Left forelimb (tissue), 1 donor: Measurements from ENCODE around the gene CENPP.
"Not testable (repeated sequence)": the region's sequence is repeated elsewhere in the genome, so short reads cannot be mapped to it uniquely, and the experiment has no call there.

Experiments
- DNase-seq: peaks from one replicate; pipeline ENCODE4 v3.0.0-alpha.2; 2018; ENCODE audit warnings: low spot score

Gene CENPP

DNA sequence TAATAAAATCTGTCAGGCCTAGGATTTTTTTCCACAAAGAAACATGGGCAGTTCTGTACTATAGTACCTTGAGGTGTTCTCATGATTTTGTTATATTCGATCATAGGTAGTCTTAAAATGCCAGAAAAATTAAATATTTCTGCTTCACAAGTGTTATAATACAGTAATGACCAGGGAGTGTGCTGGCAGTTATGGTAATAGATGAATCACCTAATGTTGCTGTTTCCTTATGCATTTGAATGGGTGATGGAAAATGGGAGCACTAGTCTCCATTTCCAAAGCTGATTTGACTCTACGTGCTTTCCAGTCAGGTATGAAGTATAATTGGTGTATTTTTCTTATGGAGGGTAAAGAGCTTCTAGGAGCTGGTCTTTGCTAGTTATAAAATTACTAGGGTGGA, 54.9 kb downstream of the CENPP start:
- no peak for DNase-seq

DNA sequence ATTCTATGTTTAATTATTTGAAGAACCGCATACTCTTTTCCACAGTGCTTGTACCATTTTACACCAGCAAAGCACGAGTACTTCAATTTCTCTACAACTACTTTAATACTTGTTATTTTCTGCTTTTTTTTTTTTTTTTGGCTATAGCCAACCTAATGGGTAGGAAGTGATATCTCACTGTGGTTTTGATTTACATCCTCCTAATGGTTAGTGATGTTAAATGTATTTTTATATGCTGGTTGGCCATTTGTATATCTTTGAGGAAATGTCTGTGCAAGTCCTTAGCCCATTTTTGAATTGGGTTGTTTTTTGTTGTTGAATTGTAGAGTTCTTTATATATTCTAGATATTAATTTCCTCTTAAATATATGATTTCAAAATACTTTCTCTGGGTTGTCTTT, 56.0 kb downstream of the CENPP start:
- DNase-seq, result no peak

DNA sequence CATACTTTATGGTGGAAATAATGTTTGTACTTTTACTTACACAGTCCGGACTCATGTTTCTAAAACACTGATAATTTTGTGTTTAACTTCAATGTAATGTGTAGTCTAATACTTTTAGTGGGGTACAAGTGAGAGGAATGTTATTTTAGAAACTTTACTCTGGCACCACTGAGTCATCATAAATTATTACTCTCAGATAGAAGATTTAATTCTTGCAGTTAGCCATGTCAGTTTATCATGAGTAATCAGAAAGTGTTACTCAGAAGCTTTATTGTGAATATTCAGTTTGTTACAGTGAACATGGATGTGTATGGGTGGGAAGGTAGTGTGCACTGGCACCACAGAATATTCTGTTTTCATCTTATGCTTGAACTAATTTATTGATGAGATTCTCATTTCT, 58.6 kb downstream of the CENPP start:
- DNase-seq, result no peak

DNA sequence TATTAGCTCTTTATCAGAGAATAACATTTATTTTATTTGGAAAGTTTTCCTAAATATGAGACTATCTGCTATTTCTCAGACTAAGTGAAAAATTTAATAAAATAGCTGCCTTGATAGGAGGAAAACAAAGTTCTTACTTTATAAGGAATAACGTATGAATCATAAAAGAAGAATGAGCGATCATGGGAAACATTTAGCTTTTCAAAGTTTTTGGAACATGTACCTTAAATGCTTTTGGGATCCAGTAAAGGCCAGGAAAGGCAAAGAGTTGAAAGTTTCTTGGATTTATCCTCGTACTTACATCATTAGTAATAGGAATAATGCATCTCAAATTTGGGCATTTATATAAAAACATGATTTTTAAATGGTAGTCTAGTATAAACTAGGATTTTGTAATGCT, 59.2 kb downstream of the CENPP start:
- no peak for DNase-seq

DNA sequence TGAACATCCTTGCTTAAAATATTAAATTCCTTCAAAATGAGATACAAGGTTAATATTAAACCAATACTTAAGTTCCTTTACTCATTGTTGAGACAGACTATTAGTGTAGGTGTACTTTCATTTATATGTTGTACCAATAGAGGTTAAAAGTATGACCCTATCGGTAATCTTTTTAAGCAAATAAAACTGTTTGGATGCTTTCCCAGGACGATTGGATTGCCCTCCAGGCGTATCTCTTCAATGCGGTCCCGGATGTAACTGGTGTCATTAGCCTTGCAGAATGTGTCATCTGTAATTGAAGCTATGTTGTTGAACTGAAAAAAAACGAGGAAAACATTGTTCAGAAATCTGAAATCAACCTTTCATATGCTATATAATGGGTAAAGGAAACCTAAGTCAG, 59.7 kb downstream of the CENPP start:
- DNase-seq, result no peak

DNA sequence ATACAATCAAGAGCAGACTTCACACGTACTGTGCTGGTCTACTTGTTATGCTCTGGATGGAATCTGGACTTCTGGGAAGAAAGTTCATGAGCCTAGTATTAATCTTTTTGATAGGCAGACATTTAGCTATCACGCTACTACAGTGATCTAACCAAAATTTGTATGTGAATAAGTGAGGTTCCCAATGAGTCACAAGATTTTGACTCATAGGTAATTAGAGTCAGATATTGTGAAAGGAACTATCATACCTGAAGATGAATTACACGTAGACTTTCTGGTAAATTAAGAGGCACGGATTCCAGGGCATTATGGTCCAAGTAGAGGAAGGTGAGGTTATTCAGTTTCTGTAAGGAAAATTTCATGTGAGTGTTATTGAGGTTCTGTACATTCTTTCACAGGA, 60.2 kb downstream of the CENPP start:
- no peak for DNase-seq

DNA sequence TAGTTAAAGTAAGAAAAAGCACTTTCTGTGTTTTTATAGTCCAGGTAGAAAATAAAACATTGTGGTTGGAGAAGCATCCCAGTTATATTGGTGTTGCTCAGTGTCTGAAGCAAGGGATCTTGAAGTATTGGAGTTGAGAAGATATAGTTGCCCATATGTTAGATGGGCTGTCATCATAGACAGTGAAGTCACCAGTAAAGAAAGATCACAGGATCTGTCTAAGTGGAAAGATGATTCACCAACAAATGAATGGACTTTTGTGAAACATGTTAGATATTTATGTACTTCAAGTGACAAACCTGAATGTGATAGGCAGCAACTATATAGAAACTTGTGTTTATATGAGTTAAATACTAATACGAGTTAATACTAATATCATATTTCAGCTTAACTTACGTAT, 66.9 kb downstream of the CENPP start:
- DNase-seq, result no peak

DNA sequence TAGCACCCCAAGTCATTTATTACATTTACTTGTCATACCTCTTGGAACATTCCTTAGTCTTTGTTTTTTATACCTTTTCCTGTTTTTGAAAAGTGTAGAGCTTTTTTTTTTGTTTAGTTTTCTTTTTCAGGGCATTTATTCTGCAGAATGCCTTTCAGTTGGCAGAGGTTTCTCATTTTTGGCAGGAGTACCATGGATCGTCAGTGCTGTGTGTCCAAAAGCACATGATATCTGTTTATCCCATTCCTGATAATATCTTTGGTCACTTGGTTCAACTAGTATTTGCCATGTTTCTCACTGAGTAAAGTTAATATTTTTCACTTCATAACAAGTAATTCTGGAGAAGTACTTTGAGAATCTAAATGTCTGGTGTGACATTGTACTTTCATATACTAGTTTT, 67.9 kb downstream of the CENPP start:
- no peak for DNase-seq

DNA sequence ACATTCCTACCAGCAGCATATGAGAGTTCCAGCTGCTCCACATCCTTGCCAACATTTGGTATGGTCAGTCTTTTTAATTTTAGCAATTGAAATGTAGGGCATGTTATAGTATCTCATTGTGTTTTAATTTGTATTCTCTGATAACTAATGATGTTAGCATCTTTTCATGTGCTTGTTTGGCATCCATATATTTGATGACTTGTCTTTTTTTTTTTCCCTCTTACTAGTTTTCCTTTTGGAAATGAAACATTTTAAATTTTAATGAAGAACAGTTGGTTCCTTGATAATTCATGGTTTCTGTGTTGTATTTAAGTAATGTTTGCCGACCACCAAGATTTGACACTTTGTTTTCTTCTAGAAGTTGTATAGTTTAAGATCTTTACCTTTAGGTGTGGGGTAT, 69.9 kb downstream of the CENPP start:
- no peak for DNase-seq

DNA sequence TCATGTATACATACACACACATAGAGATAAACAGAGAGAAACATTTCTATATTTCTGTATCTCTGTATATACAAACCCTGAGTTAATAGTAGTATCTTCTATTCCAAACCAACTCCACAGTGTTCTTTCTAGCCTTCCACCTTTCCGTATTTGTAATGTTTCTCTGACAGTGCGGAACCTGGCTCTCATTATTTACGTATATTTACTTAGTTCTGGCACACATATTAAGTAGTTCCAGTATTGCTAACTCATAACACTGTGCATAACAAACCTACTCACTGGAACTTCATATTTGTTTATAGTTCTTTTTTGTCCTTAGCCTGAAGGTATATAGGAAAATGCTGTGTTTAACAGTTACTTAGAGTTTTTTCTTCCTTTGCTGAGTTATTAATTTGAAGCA, 72.1 kb downstream of the CENPP start:
- DNase-seq, result no peak

DNA sequence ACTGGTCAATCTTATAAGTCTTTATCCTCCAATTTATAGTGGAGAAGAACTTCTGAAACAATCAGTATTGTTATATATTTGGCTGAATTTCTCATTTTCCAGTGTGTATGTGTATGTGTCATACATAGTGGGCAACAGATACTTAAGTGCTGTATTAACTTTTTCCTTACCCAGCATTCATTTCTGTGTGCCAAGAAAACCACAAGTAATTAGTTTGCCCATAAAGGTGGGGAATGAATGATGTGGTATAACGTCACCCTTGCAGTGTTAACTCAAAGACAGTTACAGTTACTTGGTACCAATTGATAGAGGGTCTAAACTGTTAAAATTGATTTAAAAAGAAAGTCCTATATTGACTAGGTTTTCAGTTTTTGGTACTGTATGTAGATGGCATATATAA, 76.6 kb downstream of the CENPP start:
- no peak for DNase-seq

DNA sequence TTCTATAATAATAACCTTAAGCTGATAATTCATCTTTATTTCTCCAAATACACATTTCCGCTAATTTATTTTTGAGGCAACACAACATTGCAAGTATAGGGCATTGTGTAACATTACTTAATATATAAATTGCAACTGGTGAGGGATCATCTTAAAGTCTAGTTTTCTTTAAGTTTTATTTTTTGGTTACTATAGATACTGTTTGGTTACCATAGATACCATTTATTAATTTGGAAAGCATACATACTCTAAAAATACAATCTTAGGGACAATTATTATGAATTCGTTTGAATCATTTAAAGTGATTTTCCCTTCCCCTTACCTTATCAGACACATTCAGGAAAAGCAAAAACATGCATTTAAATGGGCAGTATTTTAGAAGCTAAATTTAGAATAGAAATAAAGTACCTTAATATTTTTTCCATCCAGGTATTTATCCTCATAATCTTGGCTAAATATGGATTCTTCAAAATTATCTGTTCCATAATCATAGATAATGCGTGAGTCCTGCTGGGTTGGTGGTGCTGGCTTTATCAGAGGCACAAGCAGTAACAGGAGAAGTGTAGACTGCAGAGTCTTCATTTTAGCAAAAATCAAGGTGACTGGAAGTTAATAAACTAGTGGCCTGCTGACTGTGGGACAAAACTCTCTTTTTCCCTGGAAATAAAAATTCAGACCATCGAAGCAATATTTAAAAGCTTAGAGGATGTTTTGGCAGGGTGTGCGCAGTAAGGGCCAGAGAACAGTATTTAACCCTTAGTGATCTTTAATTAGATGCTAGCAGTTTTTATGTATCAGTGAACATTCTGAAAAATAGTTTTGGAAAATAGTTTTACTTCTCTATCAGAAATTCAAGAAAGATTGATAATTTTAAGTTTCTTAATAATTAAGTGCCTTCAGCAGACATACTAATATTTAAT, 77.3 kb downstream of the CENPP start:
- no peak for DNase-seq

DNA sequence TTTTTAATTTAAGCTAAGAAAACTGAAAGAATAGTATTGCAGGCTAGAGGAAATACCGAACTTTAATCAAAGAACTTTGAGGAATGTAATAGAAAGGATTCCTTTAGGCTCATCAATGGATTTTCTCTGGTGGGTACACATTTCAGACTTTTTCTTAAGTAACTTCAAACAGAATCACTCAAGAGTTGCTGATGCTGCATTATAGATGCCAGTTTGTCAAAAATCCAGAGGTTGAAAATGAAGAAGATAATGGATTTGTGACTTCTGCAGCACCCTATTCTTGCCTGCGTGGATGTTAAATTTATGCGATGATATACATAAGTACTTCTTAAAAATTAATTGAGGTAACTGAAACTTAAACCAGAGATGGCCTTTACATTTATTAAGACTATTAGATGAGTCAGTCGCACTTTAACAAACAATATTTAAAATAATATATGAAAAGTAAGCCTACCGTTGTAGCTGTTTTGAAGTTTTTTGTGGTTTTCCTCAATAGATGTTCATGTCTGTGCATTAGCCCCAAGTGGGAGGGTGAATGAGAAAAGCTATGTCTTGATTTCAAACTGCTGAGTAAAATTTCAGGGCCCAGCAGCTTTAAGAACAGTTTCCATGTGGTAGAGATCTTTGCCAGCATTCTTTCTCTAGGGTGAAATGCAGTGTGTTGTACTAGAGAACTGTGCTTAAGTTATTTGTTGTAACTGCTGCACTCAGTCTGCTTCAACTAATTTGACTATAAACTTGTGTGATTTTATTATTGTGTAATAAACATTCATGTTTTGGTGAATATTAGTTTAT, 78.5 kb downstream of the CENPP start, which contains the start of gene OGN:
Gene OGN, minus strand, starts transcription at position 537 of the 795 bp plus-strand sequence. CDS start 1,171 bp downstream, outside the sequence.
- DNase-seq, result no peak

DNA sequence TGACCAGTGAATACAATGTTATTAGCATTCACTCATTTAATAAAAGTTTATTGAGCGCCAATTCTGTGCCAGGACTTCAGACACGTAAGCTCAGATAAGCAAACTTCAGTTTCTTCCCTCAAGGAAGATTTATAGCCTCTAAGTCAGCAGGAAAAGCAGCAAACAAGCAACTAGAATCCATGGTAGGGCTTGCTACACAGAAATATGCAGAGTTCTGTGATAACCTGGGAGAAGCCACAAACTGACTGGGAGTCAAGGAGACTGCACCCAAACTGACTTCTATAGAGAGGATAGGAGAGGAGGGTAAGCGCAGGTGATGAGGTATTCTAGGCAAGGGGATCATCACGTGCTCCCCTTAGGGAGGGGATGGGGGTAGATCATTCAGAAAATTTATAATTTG, 80.1 kb downstream of the CENPP start:
- DNase-seq, result no peak

DNA sequence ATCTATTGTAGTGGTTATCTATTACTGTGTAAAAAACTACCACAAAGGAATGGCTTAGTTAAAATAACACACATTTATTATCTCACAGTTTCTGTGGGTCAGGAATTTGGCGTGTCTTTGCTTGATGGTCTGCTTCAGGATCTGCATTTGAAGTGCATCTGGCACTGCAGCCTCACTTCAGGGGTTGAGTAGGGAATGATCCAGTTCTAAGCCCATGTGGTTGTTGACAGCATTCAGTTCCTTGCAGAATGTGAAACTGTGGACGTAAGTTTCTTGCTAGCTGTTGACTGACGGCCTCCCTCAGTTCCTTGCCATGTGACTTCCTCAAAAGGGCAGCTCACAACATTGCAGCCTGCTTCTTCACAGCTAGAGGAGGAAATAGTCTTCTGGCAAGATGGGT, 80.7 kb downstream of the CENPP start:
- DNase-seq, result no peak

DNA sequence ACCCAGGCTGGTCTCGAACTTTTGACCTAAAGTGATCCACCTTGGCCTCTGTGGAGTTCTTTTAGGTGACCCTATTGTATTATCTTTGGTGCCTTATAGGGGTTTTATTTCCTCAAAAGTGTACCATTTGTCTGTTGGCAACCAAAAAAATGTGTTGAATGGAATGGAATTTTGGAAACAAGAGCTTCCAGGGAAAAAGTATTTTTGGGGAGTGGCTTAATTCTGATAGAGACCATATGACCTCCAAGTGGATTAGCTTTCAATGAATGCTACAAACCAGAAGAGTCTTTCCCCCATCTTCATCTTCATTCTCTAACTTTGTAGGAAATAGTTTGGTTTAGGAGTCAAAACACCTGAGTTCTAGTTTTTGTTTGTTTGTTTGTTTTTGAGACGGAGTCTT, 82.1 kb downstream of the CENPP start:
- no peak for DNase-seq

DNA sequence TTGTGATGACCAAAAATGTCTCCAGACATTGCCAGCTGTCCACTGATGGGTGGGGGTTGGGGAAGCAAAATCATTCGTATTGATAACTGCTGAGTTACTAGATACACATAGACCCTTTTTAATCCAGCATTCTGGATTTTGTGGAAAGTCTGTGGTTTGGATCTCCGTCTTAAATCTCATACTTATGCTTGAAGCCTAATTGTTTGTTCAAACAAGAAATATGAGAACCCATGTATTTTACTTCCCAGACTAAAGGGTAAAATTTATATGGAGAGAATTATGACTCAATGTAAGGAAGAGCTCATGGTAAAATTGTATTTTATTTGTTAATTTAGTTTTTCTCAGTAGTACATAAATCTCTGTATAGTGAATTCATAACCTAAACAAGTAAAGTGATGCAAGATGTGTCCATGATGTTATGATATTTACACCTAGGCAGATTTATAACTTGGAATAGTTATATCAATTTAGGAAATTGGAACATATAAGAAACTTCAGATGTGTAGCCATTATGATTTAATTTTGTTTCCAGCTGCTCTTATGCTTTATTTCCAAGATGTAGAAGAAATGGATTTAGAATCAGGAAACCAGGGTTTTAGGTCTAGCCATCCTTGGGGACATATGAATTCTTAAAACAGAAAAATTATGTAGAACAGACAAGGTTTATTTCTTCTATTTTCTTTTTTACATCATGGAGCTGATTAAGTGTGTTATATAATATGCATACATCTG, 83.2 kb downstream of the CENPP start:
- DNase-seq, result no peak

DNA sequence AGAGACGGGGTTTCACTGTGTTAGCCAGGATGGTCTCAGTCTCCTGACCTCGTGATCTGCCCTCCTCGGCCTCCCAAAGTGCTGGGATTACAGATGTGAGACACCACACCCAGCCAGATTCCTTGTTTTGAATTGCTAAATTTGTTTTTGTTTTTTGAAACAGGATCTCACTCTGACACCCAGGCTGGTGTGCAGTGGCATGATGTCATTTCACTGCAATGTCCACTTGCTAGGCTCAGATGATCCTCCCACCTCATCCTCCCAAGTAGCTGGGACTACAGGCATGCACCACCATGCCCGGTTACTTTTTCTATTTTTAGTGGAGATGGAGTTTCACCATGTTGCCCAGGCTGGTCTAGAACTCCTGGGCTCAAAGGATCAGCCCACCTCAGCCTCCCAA, 85.4 kb downstream of the CENPP start:
- not testable (repeated sequence) for DNase-seq

DNA sequence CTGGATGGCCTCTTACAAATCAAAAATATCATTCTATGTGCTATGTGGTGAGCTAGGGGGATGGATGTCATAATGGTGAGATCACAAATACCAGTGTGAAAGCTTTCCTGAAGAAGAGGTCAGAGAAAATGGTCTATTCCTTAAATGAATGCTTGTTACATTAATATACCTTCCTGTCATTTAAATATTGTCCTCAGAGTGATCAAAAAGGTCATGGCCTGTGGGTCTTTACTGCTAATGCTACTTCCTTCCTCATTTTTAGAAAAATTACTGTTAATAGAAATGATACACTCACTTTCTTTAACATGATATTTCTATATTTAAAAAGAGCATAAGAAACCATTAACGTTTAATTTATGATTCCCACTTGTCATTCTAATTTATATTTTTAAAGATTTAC, 88.8 kb downstream of the CENPP start:
- no peak for DNase-seq

DNA sequence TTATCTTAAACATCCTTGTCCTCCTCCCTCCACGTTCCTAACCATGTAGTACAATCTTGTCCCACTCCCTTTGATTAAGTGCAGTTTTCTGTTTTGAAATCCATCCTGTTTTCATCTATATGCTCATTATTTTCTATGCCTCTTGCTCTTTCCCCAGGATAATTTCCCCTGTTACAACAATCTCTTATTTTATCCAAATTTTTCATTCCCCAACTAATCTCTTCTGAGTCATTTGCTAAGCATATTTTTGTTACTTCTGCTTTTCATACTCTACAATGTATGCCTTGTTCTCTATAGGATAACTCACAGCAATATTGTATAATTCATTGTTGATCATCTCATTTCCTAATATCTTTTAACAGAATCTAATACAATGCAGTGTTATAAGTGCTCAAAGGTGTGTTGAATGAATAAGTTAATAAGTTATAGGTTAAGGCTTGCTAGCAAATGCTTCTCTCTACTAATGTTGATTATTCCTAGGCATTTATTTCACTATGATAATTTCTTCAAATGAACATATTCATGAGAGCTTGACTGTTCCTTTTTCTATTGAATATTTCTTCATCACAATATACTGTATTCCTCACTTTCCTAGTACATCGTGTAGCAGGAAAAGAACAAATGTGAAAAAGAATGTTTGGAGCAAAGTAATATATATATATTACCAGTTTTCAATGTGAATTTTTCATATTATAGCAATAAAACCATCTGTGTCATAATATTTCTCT, 97.0 kb downstream of the CENPP start:
- DNase-seq, result no peak

DNA sequence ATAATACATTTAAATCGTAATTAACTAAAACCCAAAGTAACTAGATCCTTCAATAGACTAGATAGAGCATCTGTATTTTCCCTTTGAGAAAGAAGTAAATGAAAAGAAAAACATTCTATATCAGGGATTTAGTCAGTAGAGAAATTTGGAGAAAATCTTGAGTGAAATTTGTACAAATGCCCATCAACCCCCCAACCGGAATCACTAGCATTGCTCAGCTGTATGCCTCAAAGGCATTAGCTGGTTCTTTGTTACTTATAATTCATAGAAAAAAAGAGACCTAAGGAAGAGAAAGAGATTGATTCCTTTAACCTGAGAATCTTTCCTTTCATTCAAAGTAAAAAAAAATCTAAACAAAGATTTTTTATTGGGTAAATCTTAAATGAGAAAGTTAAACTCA, 97.9 kb downstream of the CENPP start:
- DNase-seq, result no peak

DNA sequence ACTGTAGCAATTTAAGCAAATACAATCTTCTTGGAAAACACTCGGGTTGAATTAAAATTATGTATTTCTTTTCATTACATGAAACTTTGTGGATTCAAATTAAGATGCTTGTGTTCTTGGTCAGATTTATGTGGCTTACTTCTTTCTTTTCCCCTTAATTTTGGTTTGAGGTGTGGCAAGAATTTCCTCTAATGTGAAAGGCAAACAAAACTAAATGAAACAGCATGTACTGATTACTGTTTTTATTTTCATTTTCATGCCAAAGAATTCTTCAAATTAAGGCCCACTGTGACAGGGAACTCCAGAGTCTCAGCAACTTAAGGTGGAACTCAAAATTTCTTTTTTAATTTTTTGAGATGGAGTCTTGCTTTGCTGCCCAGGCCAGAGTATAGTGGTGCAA, 98.6 kb downstream of the CENPP start, which contains the start of gene OMD:
Gene OMD, minus strand, starts transcription at position 132 of the 400 bp plus-strand sequence. CDS start 6,913 bp downstream, outside the sequence.
- DNase-seq, result no peak
